Memory B cell (primary cell): ENCODE data around the gene TVP23B.
"Not testable (repeated sequence)": the region's sequence is repeated elsewhere in the genome, so short reads cannot be mapped to it uniquely, and the experiment has no call there.

Experiments
- ATAC-seq: fragments of 150-1000 bp; cut with Tn5 transposase; 2 replicates; pipeline ENCODE4 v1.10.0; 2021; ENCODE audit warnings: low read depth, mild to moderate bottlenecking, moderate library complexity
- DNase-seq, 2 donors: peaks; one replicate each; pipeline ENCODE4 v3.0.0; 2022; ENCODE audit warnings: low spot score in 2 of 2
- H3K27ac Mint-ChIP-seq: one replicate; pipeline ENCODE4 v1.8.0; 2022; ENCODE audit warnings: mild to moderate bottlenecking, moderate library complexity, mixed read lengths
- H3K27me3 Mint-ChIP-seq: one replicate; pipeline ENCODE4 v1.8.0; 2022; ENCODE audit warnings: mixed read lengths
- H3K36me3 Mint-ChIP-seq: one replicate; pipeline ENCODE4 v1.8.0; 2022; ENCODE audit warnings: mild to moderate bottlenecking, mixed read lengths
- H3K4me1 Mint-ChIP-seq: one replicate; pipeline ENCODE4 v1.8.0; 2022; ENCODE audit warnings: mixed read lengths
- H3K4me3 Mint-ChIP-seq: one replicate; pipeline ENCODE4 v1.8.0; 2022; ENCODE audit warnings: mild to moderate bottlenecking, moderate library complexity, mixed read lengths
- H3K9me3 Mint-ChIP-seq: one replicate; pipeline ENCODE4 v1.8.0; 2022; ENCODE audit warnings: mixed read lengths

Gene TVP23B

GRCh38 chr17:18758344-18758743 is 22.6 kb upstream of the TVP23B start:
- not testable (repeated sequence) for H3K27me3 Mint-ChIP-seq, H3K36me3 Mint-ChIP-seq, ATAC-seq, H3K27ac Mint-ChIP-seq, H3K4me3 Mint-ChIP-seq, H3K9me3 Mint-ChIP-seq, DNase-seq, H3K4me1 Mint-ChIP-seq

DNA sequence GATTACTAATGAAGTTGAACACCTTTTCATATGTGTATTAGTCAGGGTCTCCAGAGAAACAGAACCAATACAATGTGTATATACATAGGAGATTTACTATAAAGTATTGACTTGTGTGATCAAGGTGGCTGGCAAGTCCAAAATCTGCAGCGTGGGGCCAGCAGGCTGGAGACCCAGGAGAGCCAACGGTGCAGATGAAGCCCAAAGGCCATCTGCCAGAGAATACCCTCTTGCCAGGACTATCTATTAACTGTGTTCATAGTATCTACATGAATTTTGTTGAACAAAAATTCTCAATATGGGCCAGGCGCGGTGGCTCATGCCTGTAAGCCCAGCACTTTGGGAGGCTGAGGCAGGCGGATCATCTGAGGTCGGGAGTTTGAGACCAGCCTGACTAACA is 20.8 kb upstream of the TVP23B start:
- H3K36me3 Mint-ChIP-seq, H3K4me3 Mint-ChIP-seq, H3K9me3 Mint-ChIP-seq, H3K4me1 Mint-ChIP-seq, H3K27ac Mint-ChIP-seq, ATAC-seq, DNase-seq, H3K27me3 Mint-ChIP-seq: not testable (repeated sequence)

- H3K27me3 Mint-ChIP-seq = peaks cover 14% of the 10 kb centered on the region
- not testable (repeated sequence) for H3K27ac Mint-ChIP-seq, H3K36me3 Mint-ChIP-seq, H3K4me1 Mint-ChIP-seq, H3K4me3 Mint-ChIP-seq, H3K9me3 Mint-ChIP-seq, ATAC-seq, DNase-seq
Observed at GRCh38 chr17:18770572-18770971, 10.4 kb upstream of the TVP23B start.

DNA sequence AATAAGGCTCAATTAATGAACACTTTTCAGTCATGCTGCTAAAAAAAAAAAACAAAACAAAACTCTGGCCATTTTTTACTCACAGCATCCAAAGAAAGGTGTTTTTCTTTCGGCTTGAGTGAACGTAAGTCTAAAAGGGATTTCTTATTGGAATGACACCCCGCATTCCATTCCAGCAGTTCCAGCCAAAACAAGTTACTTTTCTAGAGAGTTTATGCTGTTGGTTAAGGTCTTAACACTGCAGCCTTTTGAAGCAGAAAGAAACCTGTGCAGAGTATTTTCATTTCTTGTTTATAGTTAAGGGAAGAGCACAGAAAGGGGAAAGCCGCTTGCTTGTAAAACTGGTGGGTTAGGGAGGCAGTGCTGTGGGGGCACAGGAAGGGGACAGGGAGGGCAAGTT is 9.9 kb upstream of the TVP23B start:
- H3K4me1 Mint-ChIP-seq, H3K4me3 Mint-ChIP-seq, ATAC-seq, H3K9me3 Mint-ChIP-seq, H3K27ac Mint-ChIP-seq, DNase-seq, H3K36me3 Mint-ChIP-seq: not testable (repeated sequence)
- peaks cover 14% of the 10 kb centered on the region for H3K27me3 Mint-ChIP-seq

DNA sequence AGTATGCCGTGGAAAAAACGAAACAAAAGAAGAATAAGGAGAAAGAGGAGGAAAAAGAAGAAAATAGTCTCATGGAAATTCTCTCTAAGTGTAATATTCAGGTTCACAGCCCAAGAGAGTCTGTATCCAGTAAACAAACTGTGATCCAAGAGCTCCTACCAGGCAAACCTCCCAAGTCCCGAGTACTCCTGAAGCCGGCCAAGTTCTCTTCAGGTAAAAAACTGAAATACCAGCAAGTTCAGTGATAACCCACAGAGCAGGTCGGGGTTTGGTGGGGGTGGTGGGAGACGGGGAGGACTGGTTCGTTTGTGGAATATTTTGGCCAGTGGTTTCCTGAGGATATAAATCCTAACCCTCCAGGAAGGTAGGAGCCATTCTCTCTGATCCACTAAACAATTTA is 8.5 kb upstream of the TVP23B start:
- no peaks in the 10 kb centered on the region for H3K36me3 Mint-ChIP-seq
- H3K27me3 Mint-ChIP-seq = peaks cover 14% of the 10 kb centered on the region
- H3K27ac Mint-ChIP-seq = no peak overlapping the region
- DNase-seq (no peak), ATAC-seq (no peak)
- no peak overlapping the region for H3K4me3 Mint-ChIP-seq
- no peaks in the 10 kb centered on the region for H3K4me1 Mint-ChIP-seq
- H3K9me3 Mint-ChIP-seq = no peaks in the 10 kb centered on the region

DNA sequence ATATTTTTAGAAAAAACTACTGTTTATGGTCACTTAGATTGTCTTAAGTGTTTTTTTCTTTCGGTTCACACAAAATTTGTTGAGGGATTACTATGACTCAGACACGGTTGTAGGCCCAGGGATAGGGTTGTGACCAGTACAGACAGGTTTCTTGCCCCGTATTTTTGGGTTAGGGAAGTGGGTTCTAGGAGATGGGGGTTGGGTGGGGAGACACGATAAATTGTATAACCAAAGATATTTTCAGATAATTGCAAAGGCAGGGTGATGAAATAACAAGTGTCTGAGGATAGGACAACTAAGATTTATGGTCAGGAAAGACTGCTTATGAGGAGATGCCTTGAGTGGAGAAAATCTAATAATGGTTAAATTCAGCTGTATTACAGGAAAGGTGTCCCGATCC is 822 bp downstream of the TVP23B start:
- not testable (repeated sequence) for H3K36me3 Mint-ChIP-seq, H3K9me3 Mint-ChIP-seq, DNase-seq, ATAC-seq, H3K27me3 Mint-ChIP-seq
- H3K4me1 Mint-ChIP-seq = peaks cover 21% of the 10 kb centered on the region
- H3K27ac Mint-ChIP-seq = peak overlapping the region; percentile 98
- H3K4me3 Mint-ChIP-seq = peak overlapping the region; percentile 21

DNA sequence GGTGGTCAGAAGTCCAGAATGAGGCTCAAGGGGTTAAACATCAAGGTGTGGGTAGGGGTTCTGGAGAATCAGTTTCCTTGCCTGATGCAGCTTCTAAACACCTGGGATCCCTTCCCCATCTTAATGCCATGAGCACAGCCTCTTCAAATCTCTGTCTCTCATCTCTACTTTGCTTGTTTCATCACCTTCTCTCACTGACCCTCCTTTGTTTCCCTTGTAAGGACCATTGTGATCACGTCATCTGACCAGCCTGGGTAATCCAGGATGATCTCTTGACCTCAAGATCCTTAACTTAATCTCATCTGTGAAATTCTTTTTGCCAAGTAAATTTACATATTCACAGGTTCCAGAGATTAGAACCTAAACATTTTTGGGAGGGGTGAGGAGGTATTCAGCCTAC is 5.0 kb downstream of the TVP23B start:
- peaks cover 18% of the 10 kb centered on the region for H3K36me3 Mint-ChIP-seq
- not testable (repeated sequence) for ATAC-seq, DNase-seq, H3K27ac Mint-ChIP-seq, H3K9me3 Mint-ChIP-seq, H3K4me3 Mint-ChIP-seq, H3K27me3 Mint-ChIP-seq
- H3K4me1 Mint-ChIP-seq = peaks cover 29% of the 10 kb centered on the region

DNA sequence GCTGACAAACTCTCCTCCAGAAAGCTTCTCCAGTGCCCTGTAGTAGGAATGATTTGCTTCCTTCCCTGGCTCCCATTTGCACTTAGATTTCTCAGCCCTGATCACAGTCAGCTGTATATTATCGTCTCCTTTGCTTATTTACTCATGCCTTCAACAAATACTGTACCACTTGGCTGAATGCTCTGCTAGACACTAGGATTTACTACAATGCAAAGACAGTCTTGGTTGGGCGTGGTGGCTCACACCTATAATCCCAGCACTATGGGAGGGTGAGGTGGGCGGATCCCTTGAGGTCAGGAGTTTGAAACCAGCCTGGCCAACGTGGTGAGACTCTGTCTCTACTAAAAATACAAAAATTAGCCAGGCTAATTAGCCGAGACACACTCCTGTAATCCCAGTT is 5.9 kb downstream of the TVP23B start:
- H3K27ac Mint-ChIP-seq, H3K27me3 Mint-ChIP-seq, DNase-seq, H3K4me3 Mint-ChIP-seq, ATAC-seq, H3K9me3 Mint-ChIP-seq: not testable (repeated sequence)
- H3K4me1 Mint-ChIP-seq = peaks cover 26% of the 10 kb centered on the region
- H3K36me3 Mint-ChIP-seq = peaks cover 16% of the 10 kb centered on the region

DNA sequence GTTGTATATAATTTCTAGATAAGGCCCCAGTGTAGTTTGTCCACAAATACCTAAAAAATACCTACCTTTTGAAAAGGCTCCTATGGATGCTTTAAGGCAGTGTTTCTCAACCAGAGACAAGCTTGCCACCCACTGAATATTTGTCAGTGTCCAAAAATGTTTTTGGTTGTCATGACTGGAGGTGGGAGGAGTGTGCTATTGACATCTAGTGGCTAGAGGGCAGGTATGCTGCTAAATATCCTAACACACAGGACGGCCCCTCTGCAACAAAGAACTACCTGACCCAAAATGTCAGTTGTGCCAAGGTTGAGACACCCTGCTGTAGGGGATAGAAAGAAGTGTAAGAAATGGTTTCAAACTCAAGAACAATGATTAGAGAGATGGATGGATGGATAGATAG is 10.4 kb downstream of the TVP23B start:
- not testable (repeated sequence) for H3K27me3 Mint-ChIP-seq, DNase-seq, H3K9me3 Mint-ChIP-seq, H3K27ac Mint-ChIP-seq, H3K4me3 Mint-ChIP-seq
- peaks cover 12% of the 10 kb centered on the region for H3K4me1 Mint-ChIP-seq
- peak; percentile 67 for ATAC-seq
- H3K36me3 Mint-ChIP-seq = peaks cover 15% of the 10 kb centered on the region

GRCh38 chr17:18794841-18795240 is 13.9 kb downstream of the TVP23B start:
- not testable (repeated sequence) for ATAC-seq, H3K9me3 Mint-ChIP-seq, H3K27ac Mint-ChIP-seq, H3K4me1 Mint-ChIP-seq, H3K4me3 Mint-ChIP-seq, DNase-seq, H3K27me3 Mint-ChIP-seq
- peaks cover 13% of the 10 kb centered on the region for H3K36me3 Mint-ChIP-seq

GRCh38 chr17:18796887-18797286 is 15.9 kb downstream of the TVP23B start:
- not testable (repeated sequence) for ATAC-seq

DNA sequence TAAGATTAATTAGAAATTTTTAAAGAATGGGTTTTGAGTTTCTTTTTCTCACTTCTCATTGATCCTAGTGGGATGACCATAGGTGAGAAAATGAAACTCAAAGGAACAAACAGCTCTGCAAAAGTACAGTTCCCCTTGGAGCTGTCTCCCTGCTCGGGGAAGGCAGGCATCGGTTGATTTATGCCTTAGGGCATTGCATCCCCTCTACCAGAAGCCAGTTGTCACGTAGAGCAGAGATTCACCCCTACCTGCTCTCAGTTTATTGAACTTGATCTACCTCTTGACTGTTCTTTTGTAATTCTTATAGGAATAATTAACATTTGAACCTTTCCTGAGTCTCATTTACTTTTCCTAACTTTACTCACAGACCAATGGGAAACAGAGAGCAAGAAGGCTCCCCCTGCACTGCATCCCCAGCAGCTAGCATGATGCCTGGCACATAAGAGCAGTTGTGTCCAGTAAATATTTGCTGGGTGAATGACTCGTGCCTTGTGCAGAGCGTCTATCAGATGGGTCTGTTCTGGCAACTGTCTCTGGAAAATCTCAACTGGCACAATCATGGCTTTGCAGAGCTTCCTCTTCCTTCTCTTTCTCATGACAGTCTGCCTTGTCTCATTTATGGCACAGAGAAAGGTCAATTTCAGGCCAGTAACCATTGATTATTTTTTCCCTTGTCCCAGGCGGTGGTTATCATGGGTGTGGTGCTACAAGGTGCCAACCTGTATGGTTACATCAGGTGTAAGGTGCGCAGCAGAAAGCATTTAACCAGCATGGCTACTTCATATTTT is 22.7 kb downstream of the TVP23B start:
- not testable (repeated sequence) for H3K4me3 Mint-ChIP-seq
- peaks cover 15% of the 10 kb centered on the region for H3K36me3 Mint-ChIP-seq

More at GRCh38 chr17:18796887-18797286, 15.9 kb downstream of the TVP23B start:
- H3K27ac Mint-ChIP-seq, H3K4me1 Mint-ChIP-seq, H3K9me3 Mint-ChIP-seq, H3K27me3 Mint-ChIP-seq, H3K4me3 Mint-ChIP-seq, DNase-seq: not testable (repeated sequence)
- peaks cover 15% of the 10 kb centered on the region for H3K36me3 Mint-ChIP-seq

DNA sequence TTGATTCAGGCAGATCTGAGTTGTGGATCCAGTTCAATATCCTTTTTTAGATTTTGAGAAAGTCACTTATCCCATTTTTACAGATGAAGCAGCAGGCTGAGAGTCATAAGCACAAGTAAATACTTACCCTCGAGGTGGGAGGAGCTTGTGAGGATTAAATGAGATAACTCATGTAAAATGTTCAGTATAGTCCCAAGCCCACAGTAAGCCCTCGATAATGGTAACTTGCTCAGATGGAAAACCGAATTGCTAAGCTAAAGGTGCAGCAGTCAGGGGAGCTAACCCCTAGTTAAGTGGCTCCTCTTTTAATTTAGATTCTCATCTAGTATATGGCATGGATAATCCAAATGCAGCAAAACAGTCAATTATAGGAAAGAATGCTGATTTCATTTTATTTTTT is 34.9 kb downstream of the TVP23B start:
- H3K4me3 Mint-ChIP-seq, H3K4me1 Mint-ChIP-seq, H3K27me3 Mint-ChIP-seq, DNase-seq, H3K9me3 Mint-ChIP-seq, H3K27ac Mint-ChIP-seq, H3K36me3 Mint-ChIP-seq, ATAC-seq: not testable (repeated sequence)

More for the DNA sequence above, 22.7 kb downstream of the TVP23B start:
- ATAC-seq, DNase-seq, H3K4me1 Mint-ChIP-seq, H3K27me3 Mint-ChIP-seq, H3K9me3 Mint-ChIP-seq, H3K27ac Mint-ChIP-seq: not testable (repeated sequence)

- peak; percentile 85 for ATAC-seq
- H3K9me3 Mint-ChIP-seq, H3K4me1 Mint-ChIP-seq, H3K36me3 Mint-ChIP-seq, H3K4me3 Mint-ChIP-seq, H3K27me3 Mint-ChIP-seq, H3K27ac Mint-ChIP-seq: not testable (repeated sequence)
- peak; percentile 25 to 52 for DNase-seq
Observed at GRCh38 chr17:18816489-18817371, 35.7 kb downstream of the TVP23B start.
